ENCODE measurements around the gene CDO1. TPM values are rescaled to one million over a fixed set of nuclear protein-coding genes. Genes with fewer than 3 reads are reported as not detected.
"Not testable (repeated sequence)": the region's sequence is repeated elsewhere in the genome, so short reads cannot be mapped to it uniquely, and the experiment has no call there.

Gene CDO1
- total RNA-seq, 4 donors from 2014 or later: 127 to 207 (median 152) TPM

- no peak for ATAC-seq (ENCODE audit: low FRiP score)
- DNase-seq (ENCODE audit: low spot score): no peak
- TF ChIP-seq CTCF (IDR thresholded peaks at IDR 0.05): no peak
These were observed 14.8 kb upstream of the CDO1 start for GRCh38 chr5:115831163-115831768.

GRCh38 chr5:115829913-115830312, 13.5 kb upstream of the CDO1 start:
- TF ChIP-seq CTCF (IDR thresholded peaks at IDR 0.05): no peak
- DNase-seq (ENCODE audit: low spot score): no peak
- ATAC-seq (ENCODE audit: low FRiP score): no peak

GRCh38 chr5:115825948-115826347, 9.5 kb upstream of the CDO1 start:
- no peak for ATAC-seq (ENCODE audit: low FRiP score)
- DNase-seq (ENCODE audit: low spot score): no peak
- no peak for TF ChIP-seq CTCF (IDR thresholded peaks at IDR 0.05)

- not testable (repeated sequence) for DNase-seq (ENCODE audit: low spot score); ATAC-seq (ENCODE audit: low FRiP score)
These were observed 8.5 kb upstream of the CDO1 start for GRCh38 chr5:115824983-115825382.

- TF ChIP-seq CTCF (IDR thresholded peaks at IDR 0.05): no peak
- DNase-seq (ENCODE audit: low spot score): no peak
- no peak for ATAC-seq (ENCODE audit: low FRiP score)
These were observed 4.4 kb upstream of the CDO1 start for GRCh38 chr5:115820846-115821245.

- DNase-seq (ENCODE audit: low spot score) (no peak), ATAC-seq (ENCODE audit: low FRiP score) (no peak)
- no peak for TF ChIP-seq CTCF (IDR thresholded peaks at IDR 0.05)
These were observed 2.4 kb upstream of the CDO1 start for GRCh38 chr5:115818821-115819220.

GRCh38 chr5:115817386-115817785, 927 bp upstream of the CDO1 start:
- ATAC-seq (ENCODE audit: low FRiP score): no peak
- no peak for TF ChIP-seq CTCF (IDR thresholded peaks at IDR 0.05)
- no peak for DNase-seq (ENCODE audit: low spot score)

All from omental fat pad (tissue), 4 donors.